ENCODE measurements around the gene SERTM1. TPM values are rescaled to one million over a fixed set of nuclear protein-coding genes. Genes with fewer than 3 reads are reported as not detected.

The SERTM1 gene
- total RNA-seq, 1 donor from 2014 or later: 0.08 TPM

DNA sequence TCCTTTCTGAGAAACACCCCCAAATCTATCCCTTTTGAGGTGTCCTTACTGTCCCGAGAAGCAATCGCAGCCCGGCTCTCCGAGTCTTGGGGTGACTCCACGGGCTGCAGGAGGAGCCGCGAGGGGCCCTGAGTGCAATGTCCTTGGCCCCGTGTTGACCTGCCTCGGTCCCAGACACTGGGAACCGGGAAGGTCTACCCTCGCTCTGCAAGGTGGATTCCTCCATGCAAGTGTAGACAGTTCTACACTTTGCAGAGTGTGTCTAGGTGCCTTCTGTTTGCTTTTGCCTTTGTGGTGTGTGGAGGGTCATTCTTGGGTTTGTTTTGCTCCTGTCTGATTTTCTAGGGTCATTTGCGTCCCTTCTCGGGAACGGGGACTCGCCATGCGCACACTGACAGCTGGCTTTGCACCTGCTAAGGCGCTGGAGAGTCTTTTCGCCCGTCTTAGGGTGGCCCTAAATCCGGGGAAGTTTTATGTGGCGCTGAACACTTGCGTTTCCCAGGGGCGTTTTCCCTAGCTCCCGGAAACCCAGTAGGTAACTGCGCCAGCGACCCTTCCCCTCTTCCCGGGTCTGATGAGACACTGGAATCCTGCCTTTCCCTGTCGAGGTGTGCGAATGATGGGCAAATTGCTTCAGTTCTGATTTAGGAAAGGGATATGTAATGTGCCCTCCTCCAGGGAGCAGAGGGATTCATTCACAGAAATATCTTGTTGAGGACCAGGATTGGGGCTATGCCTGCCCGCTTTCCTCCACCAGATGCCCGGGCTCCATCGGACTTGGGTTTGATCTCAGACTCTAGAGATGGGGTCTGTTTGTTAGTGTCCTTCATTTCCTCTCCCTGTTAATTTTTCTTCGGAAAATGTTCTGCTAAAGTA lies 755 bp downstream of the SERTM1 start:
- no peaks in the 10 kb centered on the region for H3K9me3 Mint-ChIP-seq (ENCODE audit: unreplicated experiment)
- peak overlapping the region; percentile 79 for H3K4me3 Mint-ChIP-seq (ENCODE audit: unreplicated experiment)
- H3K4me1 Mint-ChIP-seq (ENCODE audit: unreplicated experiment): peaks cover 8% of the 10 kb centered on the region
- H3K27me3 Mint-ChIP-seq (ENCODE audit: unreplicated experiment): peaks cover 20% of the 10 kb centered on the region
- no peaks in the 10 kb centered on the region for H3K36me3 Mint-ChIP-seq (ENCODE audit: low read depth, unreplicated experiment)
- no peak for DNase-seq (ENCODE audit: low spot score)
- H3K27ac Mint-ChIP-seq (ENCODE audit: unreplicated experiment): no peak overlapping the region
- TF ChIP-seq, protein P1, sequence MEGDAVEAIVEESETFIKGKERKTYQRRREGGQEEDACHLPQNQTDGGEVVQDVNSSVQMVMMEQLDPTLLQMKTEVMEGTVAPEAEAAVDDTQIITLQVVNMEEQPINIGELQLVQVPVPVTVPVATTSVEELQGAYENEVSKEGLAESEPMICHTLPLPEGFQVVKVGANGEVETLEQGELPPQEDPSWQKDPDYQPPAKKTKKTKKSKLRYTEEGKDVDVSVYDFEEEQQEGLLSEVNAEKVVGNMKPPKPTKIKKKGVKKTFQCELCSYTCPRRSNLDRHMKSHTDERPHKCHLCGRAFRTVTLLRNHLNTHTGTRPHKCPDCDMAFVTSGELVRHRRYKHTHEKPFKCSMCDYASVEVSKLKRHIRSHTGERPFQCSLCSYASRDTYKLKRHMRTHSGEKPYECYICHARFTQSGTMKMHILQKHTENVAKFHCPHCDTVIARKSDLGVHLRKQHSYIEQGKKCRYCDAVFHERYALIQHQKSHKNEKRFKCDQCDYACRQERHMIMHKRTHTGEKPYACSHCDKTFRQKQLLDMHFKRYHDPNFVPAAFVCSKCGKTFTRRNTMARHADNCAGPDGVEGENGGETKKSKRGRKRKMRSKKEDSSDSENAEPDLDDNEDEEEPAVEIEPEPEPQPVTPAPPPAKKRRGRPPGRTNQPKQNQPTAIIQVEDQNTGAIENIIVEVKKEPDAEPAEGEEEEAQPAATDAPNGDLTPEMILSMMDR (IDR thresholded peaks at IDR 0.05; ENCODE audit: unreplicated experiment): no peak

DNA sequence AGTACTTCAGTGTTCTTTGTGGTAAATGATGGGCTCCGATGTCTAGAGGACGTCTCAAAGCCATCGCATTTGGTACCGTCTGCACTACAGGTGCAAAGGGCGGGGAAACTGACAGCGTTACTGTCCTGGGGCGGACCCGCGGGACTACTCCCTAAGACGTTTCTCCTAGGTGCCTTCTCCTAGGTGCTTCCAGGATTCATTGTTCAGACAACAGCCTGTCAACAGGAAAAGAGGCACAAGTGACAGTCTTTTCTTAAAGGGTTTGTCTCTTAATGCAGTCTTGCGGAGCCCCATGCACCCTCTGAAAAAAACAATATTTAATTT lies 1.4 kb downstream of the SERTM1 start:
- H3K4me1 Mint-ChIP-seq (ENCODE audit: unreplicated experiment): peaks cover 8% of the 10 kb centered on the region
- TF ChIP-seq, protein P1 (IDR thresholded peaks at IDR 0.05; ENCODE audit: unreplicated experiment): no peak
- no peak overlapping the region for H3K27ac Mint-ChIP-seq (ENCODE audit: unreplicated experiment)
- H3K9me3 Mint-ChIP-seq (ENCODE audit: unreplicated experiment): no peaks in the 10 kb centered on the region
- H3K4me3 Mint-ChIP-seq (ENCODE audit: unreplicated experiment): no peak overlapping the region
- H3K27me3 Mint-ChIP-seq (ENCODE audit: unreplicated experiment): peaks cover 20% of the 10 kb centered on the region
- H3K36me3 Mint-ChIP-seq (ENCODE audit: low read depth, unreplicated experiment): no peaks in the 10 kb centered on the region
- no peak for DNase-seq (ENCODE audit: low spot score)

DNA sequence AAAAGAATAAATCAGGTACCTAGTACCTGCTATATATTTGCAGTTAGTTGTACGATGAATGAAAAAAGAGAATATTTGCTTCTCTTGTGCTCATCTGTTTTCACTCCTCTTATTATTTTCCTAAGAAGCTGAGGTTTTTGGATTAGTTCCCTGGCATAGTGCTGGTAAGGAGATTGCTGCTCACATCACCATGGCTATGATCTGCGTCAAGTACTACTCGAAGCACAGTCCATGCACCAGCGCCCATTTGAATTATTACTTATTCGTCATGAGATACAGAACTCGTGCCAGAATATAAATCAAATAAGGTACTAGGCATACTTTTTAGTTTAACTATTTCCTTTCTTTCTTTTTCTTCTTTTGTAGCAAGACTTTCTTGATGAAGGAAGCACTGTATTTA lies 7.1 kb downstream of the SERTM1 start:
- TF ChIP-seq, protein P1 (IDR thresholded peaks at IDR 0.05; ENCODE audit: unreplicated experiment): no peak
- Mint-ChIP-seq H3K36me3 (ENCODE audit: low read depth, unreplicated experiment) (no peaks in the 10 kb centered on the region), H3K4me3 (ENCODE audit: unreplicated experiment) (no peak overlapping the region), H3K4me1 (ENCODE audit: unreplicated experiment) (no peaks in the 10 kb centered on the region), H3K27ac (ENCODE audit: unreplicated experiment) (no peak overlapping the region), H3K9me3 (ENCODE audit: unreplicated experiment) (no peaks in the 10 kb centered on the region), H3K27me3 (ENCODE audit: unreplicated experiment) (peaks cover 1% of the 10 kb centered on the region)
- no peak for DNase-seq (ENCODE audit: low spot score)

DNA sequence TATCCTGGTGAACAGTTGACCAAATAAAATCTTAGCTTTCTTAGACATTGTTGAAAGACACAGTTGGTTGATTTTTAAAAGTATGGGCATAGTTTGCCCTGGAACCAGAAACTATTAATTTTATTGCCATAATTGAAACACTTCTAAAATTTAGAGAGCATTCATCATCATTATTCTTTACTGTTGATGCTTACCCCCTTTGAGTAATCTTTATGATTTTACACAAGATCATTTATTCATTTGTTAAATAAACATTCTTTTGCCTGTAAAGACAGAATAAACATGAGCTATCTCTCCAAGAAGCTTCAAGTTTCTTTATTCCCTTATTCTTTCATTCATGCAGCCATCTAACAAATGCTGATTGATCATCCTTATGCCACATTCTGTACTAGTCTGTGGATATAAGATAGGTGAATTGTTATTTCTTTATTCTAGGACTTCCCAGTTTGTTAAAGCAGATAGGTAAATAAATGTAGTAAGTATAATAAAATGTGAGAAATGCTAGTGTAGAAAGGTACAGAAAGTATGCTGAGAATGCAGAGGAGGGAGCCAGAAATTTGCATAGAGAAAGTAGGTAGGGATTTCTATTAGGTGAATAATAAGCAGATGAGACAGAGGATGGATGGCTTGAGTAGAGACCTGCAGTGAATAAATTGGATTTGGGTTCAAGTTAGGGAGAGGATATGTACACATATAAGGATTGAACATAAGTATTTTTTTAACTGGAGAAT lies 8.2 kb downstream of the SERTM1 start:
- Mint-ChIP-seq H3K27ac (ENCODE audit: unreplicated experiment) (no peak overlapping the region), H3K27me3 (ENCODE audit: unreplicated experiment) (peaks cover 1% of the 10 kb centered on the region), H3K4me3 (ENCODE audit: unreplicated experiment) (no peak overlapping the region), H3K9me3 (ENCODE audit: unreplicated experiment) (no peaks in the 10 kb centered on the region), H3K36me3 (ENCODE audit: low read depth, unreplicated experiment) (no peaks in the 10 kb centered on the region), H3K4me1 (ENCODE audit: unreplicated experiment) (no peaks in the 10 kb centered on the region)
- TF ChIP-seq, protein P1 (IDR thresholded peaks at IDR 0.05; ENCODE audit: unreplicated experiment): no peak
- no peak for DNase-seq (ENCODE audit: low spot score)

DNA sequence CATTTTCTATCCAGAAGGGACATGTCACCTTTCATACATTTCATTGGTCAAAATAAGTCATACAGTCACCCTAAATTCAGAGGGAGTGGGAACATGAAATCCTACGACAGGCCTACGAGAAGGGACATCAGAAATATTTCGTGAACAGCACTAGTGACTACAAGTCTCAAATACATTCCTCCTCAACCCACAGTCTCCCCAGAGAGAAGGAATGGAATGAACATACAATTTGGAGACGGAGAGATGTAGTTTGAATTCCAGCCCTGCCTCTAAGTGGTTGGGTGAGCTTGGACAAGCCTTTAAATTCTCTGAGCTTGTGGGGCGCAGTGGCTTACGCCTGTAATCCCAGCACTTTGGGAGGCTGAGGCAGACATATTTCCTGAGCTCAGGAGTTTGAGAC lies 9.9 kb downstream of the SERTM1 start:
- TF ChIP-seq, protein P1 (IDR thresholded peaks at IDR 0.05; ENCODE audit: unreplicated experiment): no peak
- Mint-ChIP-seq H3K27me3 (ENCODE audit: unreplicated experiment) (peaks cover 1% of the 10 kb centered on the region), H3K4me1 (ENCODE audit: unreplicated experiment) (no peaks in the 10 kb centered on the region), H3K9me3 (ENCODE audit: unreplicated experiment) (no peaks in the 10 kb centered on the region), H3K36me3 (ENCODE audit: low read depth, unreplicated experiment) (no peaks in the 10 kb centered on the region), H3K4me3 (ENCODE audit: unreplicated experiment) (no peak overlapping the region), H3K27ac (ENCODE audit: unreplicated experiment) (no peak overlapping the region)
- no peak for DNase-seq (ENCODE audit: low spot score)

Data from endothelial cell (in vitro differentiated cells).